ENCODE data around the gene CHMP1B.
"Not testable (repeated sequence)": the region's sequence is repeated elsewhere in the genome, so short reads cannot be mapped to it uniquely, and the experiment has no call there.

The CHMP1B gene

DNA sequence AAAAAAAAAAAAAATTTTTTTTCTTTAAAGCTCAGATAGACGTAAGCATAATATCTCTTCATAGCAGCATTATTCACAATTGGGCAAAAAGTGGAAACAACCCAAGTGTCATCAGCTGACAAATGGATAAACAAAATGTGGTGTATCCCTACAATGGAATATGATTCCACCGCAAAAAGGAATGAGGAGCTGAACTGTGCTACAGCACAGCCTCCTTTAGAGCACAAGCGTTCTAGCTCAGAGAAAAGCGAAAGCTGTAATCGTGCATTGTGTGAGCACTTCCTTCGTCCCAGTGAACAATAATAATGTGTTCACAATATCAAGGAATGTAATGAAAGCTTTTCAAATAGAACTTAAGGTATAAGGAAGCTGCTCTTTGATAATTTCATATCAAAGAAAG is 11.7 kb upstream of the CHMP1B start:
- DNase-seq (ENCODE audit: low read depth in 2 of 2) = no peak

DNA sequence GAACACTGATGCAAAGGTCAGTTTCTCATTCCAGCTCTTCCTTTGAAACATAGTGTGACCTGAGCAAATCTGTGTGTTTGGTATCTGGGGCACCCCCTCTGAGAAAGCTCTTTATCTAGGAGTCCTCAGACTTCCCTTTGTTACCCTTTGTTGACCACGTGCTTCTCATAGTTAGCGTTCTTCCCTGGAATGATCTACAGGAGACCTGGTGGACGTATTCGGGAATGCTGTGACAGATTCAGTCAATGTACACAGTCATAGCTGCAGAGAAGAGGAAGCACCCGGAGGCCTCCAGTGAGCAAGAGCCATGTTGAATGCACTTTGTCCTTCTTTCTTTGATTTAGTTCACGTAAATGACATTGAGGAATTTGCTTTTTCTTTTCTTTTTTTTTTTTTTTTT is 10.7 kb upstream of the CHMP1B start:
- DNase-seq (ENCODE audit: low read depth in 2 of 2) = no peak

- DNase-seq (ENCODE audit: low read depth in 2 of 2) = no peak
These were observed 8.7 kb upstream of the CHMP1B start for GRCh38 chr18:11842562-11842961.

- no peak for DNase-seq (ENCODE audit: low read depth in 2 of 2)
These were observed 6.8 kb upstream of the CHMP1B start for GRCh38 chr18:11844436-11844835.

- no peak for DNase-seq (ENCODE audit: low read depth in 2 of 2)
These were observed 5.6 kb upstream of the CHMP1B start for GRCh38 chr18:11845654-11846053.

GRCh38 chr18:11847811-11848210 is 3.4 kb upstream of the CHMP1B start:
- no peak for DNase-seq (ENCODE audit: low read depth in 2 of 2)

DNA sequence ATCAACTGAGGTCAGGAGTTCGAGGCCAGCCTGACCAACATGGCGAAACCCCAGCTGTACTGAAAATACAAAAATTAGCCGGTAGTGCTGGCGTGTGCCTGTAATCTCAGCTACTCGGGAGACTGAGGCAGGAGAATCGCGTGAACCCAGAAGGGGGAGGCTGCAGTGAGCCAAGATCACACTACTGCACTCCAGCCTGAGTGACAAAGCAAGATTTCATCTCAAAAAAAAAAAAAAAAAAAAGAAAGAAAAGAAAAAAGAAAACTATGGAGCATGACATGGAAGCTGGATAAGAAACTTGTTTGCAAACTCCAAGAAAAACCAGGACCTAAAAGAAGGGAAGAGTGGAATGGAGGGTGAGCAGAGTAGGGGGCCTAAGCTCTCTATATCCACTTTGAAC is 1.9 kb upstream of the CHMP1B start:
- DNase-seq (ENCODE audit: low read depth in 2 of 2) = no peak

GRCh38 chr18:11849841-11850634 is 1.2 kb upstream of the CHMP1B start:
- DNase-seq (ENCODE audit: low read depth in 2 of 2) = peak; percentile 34 to 45

DNA sequence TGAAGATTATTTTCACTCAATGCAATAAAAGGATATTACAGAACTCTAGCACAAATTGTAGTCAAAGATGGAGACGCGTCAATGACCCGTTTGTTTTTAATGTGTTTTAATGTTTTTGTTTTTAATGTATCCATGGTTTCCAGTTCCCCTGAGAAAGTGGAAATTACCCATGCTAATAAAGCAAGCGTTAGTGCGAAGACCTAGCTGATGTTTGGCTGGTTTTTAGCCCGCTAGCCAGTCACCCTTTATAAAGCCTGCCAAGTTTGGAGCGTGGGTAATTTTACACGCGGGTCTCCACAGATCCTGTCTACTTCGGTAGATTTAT is 430 bp upstream of the CHMP1B start:
- DNase-seq (ENCODE audit: low read depth in 2 of 2) = no peak

GRCh38 chr18:11851806-11852337 is 659 bp downstream of the CHMP1B start:
- DNase-seq (ENCODE audit: low read depth in 2 of 2) = peak; percentile 11 to 26

DNA sequence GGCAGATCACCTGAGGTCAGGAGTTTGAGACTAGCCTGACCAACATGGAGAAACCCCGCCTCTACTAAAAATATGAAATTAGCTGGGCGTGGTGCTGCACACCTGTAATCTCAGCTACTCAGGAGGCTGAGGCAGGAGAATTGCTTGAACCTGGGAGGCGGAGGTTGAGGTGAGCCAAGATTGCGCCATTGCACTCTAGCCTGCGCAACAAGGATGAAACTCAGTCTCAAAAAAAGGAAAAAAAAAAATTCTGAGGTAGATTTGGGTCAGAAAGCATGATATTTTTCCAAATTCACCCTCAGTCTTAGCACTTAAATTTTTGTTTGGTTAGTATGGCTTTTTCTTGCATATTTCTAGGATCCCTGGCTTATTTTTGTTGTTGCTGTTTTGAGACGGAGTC is 3.3 kb downstream of the CHMP1B start:
- DNase-seq (ENCODE audit: low read depth in 2 of 2) = not testable (repeated sequence)

GRCh38 chr18:11857177-11857887 is 6.1 kb downstream of the CHMP1B start:
- DNase-seq (ENCODE audit: low read depth in 2 of 2) = no peak

- DNase-seq (ENCODE audit: low read depth in 2 of 2) = no peak
These were observed 8.1 kb downstream of the CHMP1B start for GRCh38 chr18:11859282-11859830.

DNA sequence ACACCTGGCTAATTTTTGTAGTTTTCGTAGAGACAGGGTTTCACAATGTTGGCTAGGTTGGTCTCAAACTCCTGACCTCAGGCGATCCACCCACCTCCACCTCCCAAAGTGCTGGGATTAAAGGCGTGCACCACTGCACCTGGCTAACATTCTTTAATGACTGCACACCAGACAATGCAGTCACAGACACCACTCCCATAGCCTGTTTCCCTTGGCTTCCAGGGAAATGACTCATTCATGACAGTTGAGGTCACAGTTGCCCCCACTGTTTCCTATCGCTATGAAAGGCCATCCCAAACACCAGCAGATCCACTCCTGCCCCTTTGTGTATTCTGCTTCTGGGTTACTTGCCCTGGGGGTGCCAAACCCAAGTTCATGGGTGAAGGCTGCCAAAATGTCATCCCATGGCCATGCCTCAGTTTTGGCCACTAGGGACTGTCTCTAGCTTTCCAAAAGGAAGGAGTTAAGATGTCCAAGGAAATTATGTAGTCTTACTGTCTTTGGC is 8.7 kb downstream of the CHMP1B start:
- no peak for DNase-seq (ENCODE audit: low read depth in 2 of 2)

GRCh38 chr18:11860594-11861450 is 9.6 kb downstream of the CHMP1B start:
- DNase-seq (ENCODE audit: low read depth in 2 of 2) = no peak

DNA sequence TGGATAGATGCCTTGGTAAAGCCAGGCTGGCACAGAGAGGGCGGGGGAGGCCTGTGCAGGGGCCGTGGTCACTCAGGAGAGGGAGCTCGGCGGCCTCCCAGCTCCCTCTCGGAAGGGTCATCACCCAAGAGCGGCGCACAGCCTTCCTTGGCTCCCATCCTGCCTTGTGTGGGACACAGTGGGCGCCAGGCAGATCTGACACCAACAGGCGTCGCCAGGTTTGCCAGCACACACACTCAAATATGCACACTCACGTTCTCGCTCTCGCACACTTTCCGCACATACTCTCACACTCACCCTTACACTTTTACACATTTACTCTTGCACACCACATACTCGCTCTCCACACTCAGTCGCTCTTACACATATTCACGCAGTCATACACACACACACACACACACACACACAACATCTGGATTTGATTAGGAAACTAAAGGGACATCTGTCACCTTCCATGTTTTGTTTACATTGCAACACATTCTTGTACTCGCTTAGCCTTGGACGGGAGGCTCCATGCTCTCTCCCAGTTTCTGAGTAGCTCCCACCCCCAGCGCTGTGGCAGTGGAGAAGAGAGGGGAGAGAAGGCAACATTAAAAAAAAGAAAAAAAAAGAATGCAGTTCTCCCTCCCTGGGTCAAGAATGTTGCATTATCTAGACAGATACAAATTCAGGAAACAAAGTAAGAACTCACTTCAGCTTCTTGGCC is 10.5 kb downstream of the CHMP1B start:
- DNase-seq (ENCODE audit: low read depth in 2 of 2) = no peak

DNA sequence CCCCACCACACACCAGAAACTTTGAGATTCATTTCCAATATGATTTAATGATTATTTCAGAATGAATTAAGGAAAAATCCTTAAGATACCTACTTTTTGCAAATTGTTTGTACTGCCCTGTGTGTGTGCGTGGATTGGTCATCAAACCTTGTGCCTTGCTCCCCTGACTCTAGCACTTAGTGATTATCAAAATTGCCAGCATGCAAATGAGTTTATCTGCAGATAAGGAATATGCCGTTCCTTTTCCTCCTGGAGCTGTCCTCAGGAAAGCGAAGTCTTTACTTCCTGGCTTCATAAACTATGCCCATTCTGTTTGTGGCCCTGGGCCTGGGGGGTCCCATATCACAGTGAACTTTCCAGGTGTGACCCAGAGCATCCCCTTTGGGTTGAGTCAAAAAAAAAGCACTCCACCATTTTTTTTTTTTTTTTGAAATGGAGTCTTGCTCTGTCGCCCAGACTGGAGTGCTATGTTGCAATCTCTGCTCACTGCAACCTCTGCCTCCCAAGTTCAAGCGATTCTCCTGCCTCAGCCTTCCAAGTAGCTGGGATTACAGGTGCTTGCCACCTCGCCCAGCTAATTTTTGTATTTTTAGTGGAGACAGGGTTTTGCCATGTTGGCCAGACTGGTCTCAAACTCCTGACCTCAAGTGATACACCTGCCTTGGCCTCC is 11.4 kb downstream of the CHMP1B start:
- no peak for DNase-seq (ENCODE audit: low read depth in 2 of 2)

- no peak for DNase-seq (ENCODE audit: low read depth in 2 of 2)
These were observed 13.3 kb downstream of the CHMP1B start for GRCh38 chr18:11864471-11864870.

DNA sequence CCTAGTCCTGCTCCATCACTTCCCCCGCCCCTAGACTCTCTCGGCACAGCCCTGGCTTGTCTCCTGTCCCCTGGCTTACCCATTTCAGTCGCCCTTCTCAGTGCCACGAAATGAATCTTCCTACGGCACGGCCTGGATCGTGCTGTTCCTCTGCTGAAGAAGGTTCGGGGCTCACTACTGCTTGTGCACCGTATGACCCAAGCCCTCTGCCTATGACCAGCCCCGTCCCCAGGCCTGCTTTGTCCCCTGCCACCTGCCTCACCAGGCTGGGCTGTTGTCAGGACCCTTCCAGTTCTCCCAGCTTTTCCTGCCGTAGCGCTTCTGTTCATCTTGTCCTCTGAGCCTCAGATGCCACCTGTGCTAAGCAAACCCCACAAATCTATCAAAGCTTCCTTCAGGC is 13.9 kb downstream of the CHMP1B start:
- no peak for DNase-seq (ENCODE audit: low read depth in 2 of 2)

DNA sequence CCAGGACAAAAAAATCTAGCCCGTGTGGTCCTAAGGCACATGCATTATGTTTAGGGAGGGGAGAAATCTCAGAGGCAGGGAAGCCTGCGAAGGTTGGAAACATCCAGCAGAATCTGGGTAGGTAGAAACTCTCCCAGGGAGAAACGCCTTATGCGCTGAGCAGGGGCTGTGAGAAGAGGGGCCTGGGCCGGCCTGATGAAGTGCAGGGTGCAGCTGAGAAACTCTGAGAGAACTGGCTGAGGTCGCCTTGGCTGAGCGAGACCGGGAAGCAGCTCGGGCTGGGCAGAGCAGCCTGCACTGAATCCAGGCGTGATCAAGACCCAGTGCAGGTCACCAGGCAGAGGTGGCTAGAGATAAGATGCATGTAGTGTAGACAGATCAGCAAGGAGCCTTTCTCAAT is 15.1 kb downstream of the CHMP1B start:
- no peak for DNase-seq (ENCODE audit: low read depth in 2 of 2)

- no peak for DNase-seq (ENCODE audit: low read depth in 2 of 2)
These were observed 15.6 kb downstream of the CHMP1B start for GRCh38 chr18:11866764-11867163.

Measured in stimulated activated CD8-positive, alpha-beta memory T cell treated with anti-CD3 and anti-CD28 coated beads, Interleukin-7, amount 100 ng/mL, for 4 hours (primary cell).